Measurements from ENCODE around the gene GRIK2.

DNA sequence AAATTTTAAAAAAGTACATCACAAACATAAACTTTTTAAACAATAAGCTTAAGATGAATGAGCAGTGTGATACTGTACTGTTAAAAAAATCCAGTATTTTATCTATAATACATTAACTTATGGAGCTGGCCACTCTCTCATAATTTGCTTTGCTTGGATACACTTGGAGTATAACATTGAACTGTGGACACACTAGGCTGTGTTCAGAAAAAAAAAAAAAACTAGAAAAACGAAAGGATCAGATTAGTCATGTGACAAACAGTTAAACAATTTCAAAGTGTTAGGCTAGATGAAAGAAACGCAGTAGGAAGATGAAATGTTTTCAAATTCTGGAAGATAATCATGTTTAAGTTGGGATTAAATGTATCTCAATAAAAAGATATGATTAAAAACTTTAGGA lies 220.0 kb downstream of the GRIK2 start:
- TF ChIP-seq EZH2 (IDR thresholded peaks at IDR 0.05; ENCODE audit: insufficient read depth, poor library complexity, severe bottlenecking), result no peak
- no peak for TF ChIP-seq EZH2phosphoT487 (IDR thresholded peaks at IDR 0.05; ENCODE audit: insufficient read depth, low read depth)
